GM21526 (cell line): ENCODE measurements around the gene MYLK3.

ENCODE experiments used
- ATAC-seq: cut with Tn5 transposase; IDR thresholded peaks from one replicate; pipeline ENCODE4 v1.9.1; 2021; ENCODE audit warnings: moderate library complexity; ENCODE audit not compliant: unreplicated experiment, low FRiP score

Gene MYLK3

GRCh38 chr16:46728806-46729205 is 19.3 kb downstream of the MYLK3 start:
- no peak for ATAC-seq

DNA sequence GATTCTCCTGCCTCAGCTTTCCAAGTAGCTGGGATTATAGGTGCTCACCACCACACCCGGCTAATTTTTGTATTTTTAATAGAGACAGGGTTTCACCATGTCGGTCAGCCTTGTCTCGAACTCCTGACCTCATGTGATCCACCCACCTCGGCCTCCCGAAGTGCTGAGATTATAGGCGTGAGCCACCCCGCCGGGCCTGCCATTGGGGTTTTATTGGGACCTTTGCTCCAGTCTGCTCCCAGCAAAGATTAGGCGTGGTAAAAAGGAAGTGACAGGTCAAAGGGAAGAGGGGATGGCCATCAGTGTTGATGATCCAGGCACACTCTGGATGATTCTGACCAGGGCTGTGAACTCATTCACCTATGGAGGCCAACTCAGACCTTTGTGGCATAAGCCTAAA is 20.5 kb downstream of the MYLK3 start:
- ATAC-seq = no peak

GRCh38 chr16:46727184-46727583 is 21.0 kb downstream of the MYLK3 start:
- no peak for ATAC-seq

GRCh38 chr16:46721885-46722284 is 26.3 kb downstream of the MYLK3 start:
- no peak for ATAC-seq

DNA sequence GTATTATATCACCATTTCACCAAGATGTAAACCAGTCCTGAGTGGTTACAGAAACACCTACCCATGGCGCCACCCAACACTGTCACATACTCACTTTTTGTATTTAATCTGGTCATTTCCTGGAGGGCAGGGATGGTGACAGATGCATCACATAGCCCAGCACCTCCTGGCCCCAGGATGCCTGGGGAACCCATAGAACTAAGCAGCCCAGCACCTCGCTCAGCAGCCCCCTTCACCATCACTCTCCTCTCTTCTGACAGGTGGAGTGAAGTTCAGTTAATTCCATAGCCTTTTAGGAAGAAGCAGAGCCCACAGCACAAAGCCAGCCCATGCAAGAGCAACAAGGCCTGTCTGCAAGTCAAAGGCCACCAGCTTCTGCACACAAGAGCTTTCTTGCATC is 27.5 kb downstream of the MYLK3 start:
- no peak for ATAC-seq

DNA sequence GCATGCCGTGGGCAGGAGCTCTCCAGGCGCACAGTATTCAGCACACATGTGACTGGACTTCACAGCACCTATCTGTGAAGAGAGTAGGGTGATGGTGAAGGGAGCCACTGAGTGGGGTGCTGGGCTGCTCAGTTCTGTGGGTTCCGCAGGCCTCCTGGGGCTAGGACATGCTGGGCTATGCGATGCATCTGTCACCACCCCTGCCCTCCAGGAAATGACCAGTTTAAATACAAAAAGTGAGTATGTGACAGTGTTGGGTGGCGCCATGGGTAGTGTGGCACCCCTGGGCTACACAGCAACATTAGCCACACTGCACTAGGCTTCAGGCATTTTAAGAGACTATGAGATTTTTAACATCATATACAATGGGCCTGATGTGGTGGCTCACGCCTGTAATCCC is 28.6 kb downstream of the MYLK3 start:
- ATAC-seq = no peak

DNA sequence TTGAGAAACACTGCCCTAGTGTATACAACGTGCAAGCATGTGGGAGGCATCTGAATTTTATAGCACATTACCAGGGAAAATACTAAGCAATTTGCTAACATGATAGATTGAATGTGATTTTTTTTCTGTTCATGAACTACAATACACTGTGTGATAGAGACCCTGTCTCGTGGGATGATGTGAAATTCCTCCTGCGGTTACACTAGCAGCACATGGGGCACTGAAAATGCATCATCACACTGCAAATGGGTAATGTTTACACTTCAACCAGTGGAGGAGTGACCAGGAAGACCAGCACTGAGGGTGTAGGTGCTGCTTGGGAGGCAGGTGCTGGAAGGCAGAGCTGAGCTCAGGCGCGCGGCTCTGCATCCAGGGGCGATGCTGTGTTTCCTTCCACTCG is 29.9 kb downstream of the MYLK3 start:
- no peak for ATAC-seq

GRCh38 chr16:46717692-46718091 is 30.5 kb downstream of the MYLK3 start:
- ATAC-seq = no peak

GRCh38 chr16:46715769-46716305 is 32.3 kb downstream of the MYLK3 start:
- ATAC-seq = no peak

DNA sequence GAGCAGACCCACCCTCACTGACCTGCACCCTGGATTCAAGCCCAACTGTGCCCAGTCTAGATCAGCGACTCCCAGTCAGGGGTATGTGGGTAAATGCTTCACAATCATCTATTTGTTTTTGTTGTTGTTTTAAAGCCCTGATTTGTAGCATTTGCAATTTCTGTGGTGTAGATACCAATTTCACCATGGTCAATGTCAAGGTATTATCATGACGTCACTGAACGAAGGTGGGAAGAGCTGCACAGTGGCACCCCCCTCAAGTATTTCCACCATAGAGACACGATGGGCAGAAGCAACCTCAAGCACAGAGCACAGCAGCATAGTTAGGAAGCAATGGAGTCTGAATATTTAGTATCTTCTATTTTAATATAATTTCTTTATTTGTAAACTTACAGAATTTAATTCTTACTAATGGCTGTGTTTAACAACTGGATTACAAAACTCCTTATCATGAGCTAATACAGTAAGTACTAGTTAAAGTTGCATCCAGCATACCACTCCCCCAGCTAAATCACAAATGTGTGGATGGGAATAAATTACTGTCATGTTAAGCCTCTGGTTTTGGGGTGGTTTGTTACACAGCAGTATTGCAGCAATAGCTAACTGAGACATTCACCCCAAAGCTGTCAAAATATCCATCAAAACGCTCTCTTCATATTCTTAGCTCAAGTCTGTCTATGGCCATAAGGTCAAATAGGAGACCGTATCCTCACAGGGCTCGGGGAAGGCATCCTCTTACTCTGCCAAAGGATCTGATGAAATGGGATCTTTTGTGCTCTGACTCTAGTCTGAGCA is 33.1 kb downstream of the MYLK3 start:
- no peak for ATAC-seq

- ATAC-seq = no peak
Observed at GRCh38 chr16:46713634-46714033, 34.5 kb downstream of the MYLK3 start.

GRCh38 chr16:46712911-46713310 is 35.2 kb downstream of the MYLK3 start:
- ATAC-seq = no peak

- no peak for ATAC-seq
Observed at GRCh38 chr16:46711106-46712058, 36.8 kb downstream of the MYLK3 start.

DNA sequence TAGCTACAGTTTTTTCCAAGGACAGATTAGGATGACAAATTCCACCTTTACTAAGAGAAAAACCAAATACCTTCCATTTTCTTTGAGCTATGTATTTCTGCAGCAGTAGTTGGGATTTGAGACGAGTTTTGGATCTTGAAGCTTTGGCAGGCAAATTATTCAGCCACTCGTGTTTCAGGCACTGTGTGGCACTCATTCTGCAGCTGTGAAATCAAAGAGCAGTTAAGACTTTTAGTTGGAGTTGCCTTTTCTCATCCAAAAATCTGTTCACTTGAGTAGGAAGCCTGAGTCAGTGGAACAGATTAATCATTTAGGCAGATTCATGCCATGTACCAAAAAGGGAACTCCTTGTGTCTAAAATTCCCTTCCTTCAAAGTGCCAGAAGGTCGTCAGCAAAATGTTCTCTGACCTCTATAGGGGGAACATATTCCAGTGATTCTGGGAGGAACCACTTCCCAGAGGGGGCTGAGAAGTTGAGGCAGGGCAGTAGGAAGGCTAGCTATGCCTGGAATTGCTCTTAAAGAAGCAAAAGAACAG is 38.6 kb downstream of the MYLK3 start:
- ATAC-seq = no peak

DNA sequence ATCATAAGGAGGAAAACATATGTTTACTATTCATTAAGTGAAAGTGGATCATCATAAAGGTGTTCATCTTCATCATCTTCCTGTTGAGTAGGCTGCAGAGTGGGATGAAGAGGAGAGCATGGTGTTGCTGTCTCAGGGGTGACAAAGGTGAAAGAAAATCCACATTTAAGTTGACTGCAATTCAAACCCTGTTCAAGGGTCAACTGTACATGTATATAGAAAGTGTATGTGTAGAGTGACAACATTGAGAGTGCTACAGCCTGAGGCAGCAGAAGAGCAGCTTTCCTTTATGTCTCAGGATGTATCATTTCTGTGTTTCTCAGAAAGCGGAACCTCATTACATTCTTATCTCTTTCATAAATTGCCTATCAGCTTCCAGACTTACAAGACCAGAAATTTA is 41.5 kb downstream of the MYLK3 start:
- no peak for ATAC-seq

DNA sequence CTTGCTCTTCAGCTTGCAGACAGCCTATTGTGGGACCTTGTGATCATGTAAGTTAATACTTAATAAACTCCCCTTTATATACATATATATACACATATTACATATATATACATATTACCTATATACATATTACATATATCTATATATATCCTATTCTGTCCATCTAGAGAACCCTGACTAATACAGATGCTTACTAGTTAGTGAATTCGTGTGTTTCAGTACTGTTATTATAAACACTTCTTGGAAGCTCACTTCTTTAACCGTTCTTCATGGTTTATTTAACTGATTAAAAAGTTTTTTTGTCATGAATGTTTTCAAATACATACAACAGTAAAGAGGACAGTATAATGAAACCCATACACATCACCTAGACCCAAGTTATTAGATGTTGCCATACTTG is 46.1 kb downstream of the MYLK3 start:
- ATAC-seq = no peak

DNA sequence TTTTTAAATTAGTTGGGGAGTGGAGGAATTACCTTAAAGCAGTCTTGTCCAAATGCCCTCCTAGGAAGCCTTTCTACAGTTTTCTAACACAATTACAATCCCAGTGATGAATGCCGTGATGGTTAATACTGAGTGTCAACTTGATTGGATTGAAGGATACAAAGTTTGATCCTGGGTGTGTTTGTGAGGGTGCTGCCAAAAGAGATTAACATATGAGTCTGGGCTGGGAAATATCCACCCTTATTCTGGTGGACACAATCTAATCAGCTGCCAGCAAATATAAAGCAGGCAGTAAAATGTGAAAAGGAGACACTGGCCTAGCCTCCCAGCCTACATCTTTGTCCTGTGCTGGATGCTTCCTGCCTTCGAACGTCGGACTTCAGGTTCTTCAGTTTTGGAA is 46.5 kb downstream of the MYLK3 start:
- no peak for ATAC-seq

- no peak for ATAC-seq
Observed at GRCh38 chr16:46700048-46700447, 48.1 kb downstream of the MYLK3 start.

DNA sequence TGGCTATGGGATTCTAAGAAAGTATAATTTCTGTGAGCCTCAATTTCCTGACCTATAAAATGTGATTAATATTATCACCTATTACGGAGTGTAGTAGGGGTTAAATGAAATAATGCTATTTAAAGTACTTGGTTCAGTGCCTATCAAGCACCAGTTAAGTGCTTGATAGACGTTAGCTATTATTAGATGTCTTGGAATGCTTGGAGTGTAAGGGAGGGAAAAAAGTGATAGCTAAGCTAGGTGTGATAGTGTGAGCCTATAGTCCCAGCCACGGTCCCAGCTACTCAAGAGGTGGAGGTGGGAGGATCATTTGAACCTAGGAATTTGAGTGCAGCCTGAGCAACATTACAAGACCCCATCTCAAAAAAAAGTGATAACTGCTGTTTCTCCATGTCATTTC is 51.2 kb downstream of the MYLK3 start:
- ATAC-seq = no peak

- no peak for ATAC-seq
Observed at GRCh38 chr16:46695937-46696336, 52.2 kb downstream of the MYLK3 start.

DNA sequence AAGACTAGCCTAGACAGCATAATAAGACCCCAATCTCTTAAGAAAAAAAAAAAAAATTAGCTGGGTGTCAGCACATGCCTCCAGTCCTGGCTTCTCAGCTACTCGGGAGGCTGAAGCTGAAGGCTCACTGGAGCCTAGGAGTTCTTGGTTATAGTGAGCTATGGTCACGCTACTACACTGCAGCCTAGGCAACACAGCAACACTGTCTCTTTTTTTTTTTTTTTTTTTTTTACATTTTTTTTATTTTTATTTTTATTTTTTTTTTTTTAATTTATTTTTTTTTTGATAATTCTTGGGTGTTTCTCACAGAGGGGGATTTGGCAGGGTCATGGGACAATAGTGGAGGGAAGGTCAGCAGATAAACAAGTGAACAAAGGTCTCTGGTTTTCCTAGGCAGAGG is 54.5 kb downstream of the MYLK3 start:
- ATAC-seq = no peak
